ENCODE measurements around the gene MECR. TPM values are rescaled to one million over a fixed set of nuclear protein-coding genes. Genes with fewer than 3 reads are reported as not detected.

MECR gene
- total and polyA plus RNA-seq, 8 donors, result 8.9 to 47.8 (median 17.8) TPM

- TF ChIP-seq POLR2A (IDR thresholded peaks at IDR 0.05) (no peak), POLR2AphosphoS5 (IDR thresholded peaks at IDR 0.05) (no peak)
- H3K27me3 ChIP-seq, result no peaks in the 10 kb centered on the region
- DNase-seq, result no peak
- H3K4me3 ChIP-seq, result no peak overlapping the region
- no peaks in the 10 kb centered on the region for H3K9me3 ChIP-seq
- intact Hi-C loops (cut with DNase I; ENCODE audit: low total_unique reads), result no loop called here
- H3K36me3 ChIP-seq, result peaks cover 13 to 37% (median 31%) of the 10 kb centered on the region in 4 donors
- peaks cover 18 to 77% (median 48%) of the 10 kb centered on the region in 4 donors for H3K4me1 ChIP-seq
- WGBS, 5 donors, result 23 to 42% (median 36%) methylated on average over 3 of the region's 3 CpGs
- H3K27ac ChIP-seq, result no peak overlapping the region
These were observed 59.6 kb downstream of the MECR start for GRCh38 chr1:29171089-29171488.

DNA sequence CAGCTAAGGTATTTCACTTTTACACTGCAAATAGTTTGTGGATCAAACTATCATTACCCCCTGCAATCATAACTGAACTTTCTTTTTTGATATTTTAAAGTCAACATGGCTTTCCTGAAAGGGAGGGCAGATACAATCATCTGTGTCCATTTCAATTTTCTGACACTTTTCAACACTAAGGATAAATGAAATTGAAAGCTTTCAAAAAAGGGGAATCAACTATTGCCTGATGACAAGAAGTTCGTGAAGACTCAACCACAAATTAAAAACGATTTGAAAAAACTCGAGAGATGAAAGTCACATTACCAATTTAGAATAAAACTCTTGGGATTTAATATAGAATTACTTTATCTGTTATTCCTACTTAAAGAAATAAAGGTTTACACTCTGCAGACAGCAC is 60.8 kb downstream of the MECR start:
- WGBS, 5 donors, result 66 to 78% (median 71%) methylated on average over 3 of the region's 3 CpGs
- Histone ChIP-seq H3K4me1 (peaks cover 14 to 80% (median 47%) of the 10 kb centered on the region in 4 donors), H3K27me3 (no peaks in the 10 kb centered on the region), H3K4me3 (no peak overlapping the region), H3K36me3 (peaks cover 23 to 48% (median 42%) of the 10 kb centered on the region in 4 donors), H3K9me3 (no peaks in the 10 kb centered on the region), H3K27ac (no peak overlapping the region)
- intact Hi-C loops (cut with DNase I; ENCODE audit: low total_unique reads), result no loop called here
- DNase-seq, result no peak
- TF ChIP-seq POLR2AphosphoS5 (IDR thresholded peaks at IDR 0.05) (no peak), POLR2A (IDR thresholded peaks at IDR 0.05) (no peak), EP300 (IDR thresholded peaks at IDR 0.05) (no peak)
- TF ChIP-seq, protein P1, sequence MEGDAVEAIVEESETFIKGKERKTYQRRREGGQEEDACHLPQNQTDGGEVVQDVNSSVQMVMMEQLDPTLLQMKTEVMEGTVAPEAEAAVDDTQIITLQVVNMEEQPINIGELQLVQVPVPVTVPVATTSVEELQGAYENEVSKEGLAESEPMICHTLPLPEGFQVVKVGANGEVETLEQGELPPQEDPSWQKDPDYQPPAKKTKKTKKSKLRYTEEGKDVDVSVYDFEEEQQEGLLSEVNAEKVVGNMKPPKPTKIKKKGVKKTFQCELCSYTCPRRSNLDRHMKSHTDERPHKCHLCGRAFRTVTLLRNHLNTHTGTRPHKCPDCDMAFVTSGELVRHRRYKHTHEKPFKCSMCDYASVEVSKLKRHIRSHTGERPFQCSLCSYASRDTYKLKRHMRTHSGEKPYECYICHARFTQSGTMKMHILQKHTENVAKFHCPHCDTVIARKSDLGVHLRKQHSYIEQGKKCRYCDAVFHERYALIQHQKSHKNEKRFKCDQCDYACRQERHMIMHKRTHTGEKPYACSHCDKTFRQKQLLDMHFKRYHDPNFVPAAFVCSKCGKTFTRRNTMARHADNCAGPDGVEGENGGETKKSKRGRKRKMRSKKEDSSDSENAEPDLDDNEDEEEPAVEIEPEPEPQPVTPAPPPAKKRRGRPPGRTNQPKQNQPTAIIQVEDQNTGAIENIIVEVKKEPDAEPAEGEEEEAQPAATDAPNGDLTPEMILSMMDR (IDR thresholded peaks at IDR 0.05), result no peak

DNA sequence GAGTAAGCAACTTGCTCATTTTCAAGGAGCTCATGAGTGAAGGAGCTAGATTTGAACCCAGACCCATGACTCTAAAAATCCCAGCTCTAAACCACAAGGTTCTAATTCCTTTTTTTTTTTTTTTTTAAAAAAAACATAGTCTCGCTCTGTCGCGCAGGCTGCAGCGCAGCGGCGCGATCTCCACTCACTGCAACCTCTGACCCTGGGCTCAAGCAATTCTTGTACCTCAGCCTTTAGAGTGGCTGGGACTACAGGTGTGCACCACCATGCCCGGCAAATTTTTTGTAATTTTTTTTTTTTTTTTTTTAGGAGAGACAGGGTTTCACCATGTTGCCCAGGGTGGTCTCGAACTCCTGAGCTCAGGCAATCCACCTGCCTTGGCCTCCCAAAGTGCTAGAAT is 62.8 kb downstream of the MECR start:
- Histone ChIP-seq H3K4me1 (peaks cover 20 to 82% (median 48%) of the 10 kb centered on the region in 4 donors), H3K27ac (no peak overlapping the region), H3K4me3 (no peak overlapping the region), H3K27me3 (no peaks in the 10 kb centered on the region), H3K36me3 (peaks cover 30 to 61% (median 52%) of the 10 kb centered on the region in 4 donors), H3K9me3 (no peaks in the 10 kb centered on the region)
- TF ChIP-seq EP300 (IDR thresholded peaks at IDR 0.05) (no peak), POLR2AphosphoS5 (IDR thresholded peaks at IDR 0.05) (no peak), POLR2A (IDR thresholded peaks at IDR 0.05) (no peak)
- TF ChIP-seq, protein P1 (IDR thresholded peaks at IDR 0.05), result no peak
- no peak for DNase-seq
- intact Hi-C loops (cut with DNase I; ENCODE audit: low total_unique reads), result no loop called here
- 97 to 100% (median 99%) methylated on average over 9 of the region's 9 CpGs for WGBS, 5 donors

- Histone ChIP-seq H3K4me3 (no peak overlapping the region), H3K36me3 (peaks cover 31 to 62% (median 52%) of the 10 kb centered on the region in 4 donors), H3K4me1 (peaks cover 24 to 84% (median 50%) of the 10 kb centered on the region in 4 donors), H3K27ac (no peak overlapping the region), H3K27me3 (no peaks in the 10 kb centered on the region), H3K9me3 (no peaks in the 10 kb centered on the region)
- 58 to 79% (median 71%) methylated on average over 9 of the region's 9 CpGs for WGBS, 5 donors
- TF ChIP-seq POLR2AphosphoS5 (IDR thresholded peaks at IDR 0.05) (no peak), POLR2A (IDR thresholded peaks at IDR 0.05) (no peak), EP300 (IDR thresholded peaks at IDR 0.05) (no peak)
- TF ChIP-seq, protein P1 (IDR thresholded peaks at IDR 0.05), result no peak
- intact Hi-C loops (cut with DNase I; ENCODE audit: low total_unique reads), result no loop called here
- DNase-seq, result peak in 1 of 2 donors; percentile 28
These were observed 64.3 kb downstream of the MECR start for GRCh38 chr1:29166291-29166878.

DNA sequence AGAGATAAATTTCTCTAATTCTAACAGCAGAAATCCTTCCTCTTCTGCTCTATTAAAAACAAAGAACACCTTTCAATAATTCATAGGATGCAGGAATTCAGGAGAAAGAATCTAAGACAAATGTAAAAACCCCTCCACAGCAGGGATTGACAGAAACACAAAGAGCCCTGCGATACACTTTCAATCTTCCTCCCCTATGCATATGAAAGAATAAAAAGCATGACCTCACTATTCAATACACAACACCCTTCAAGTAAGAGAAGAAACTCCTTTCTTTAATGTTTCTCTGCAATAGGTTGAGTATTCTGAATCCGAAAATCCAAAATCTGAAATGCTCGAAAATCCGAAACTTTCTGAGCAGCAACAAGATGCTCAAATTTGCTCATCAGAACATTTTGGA is 66.1 kb downstream of the MECR start:
- intact Hi-C loops (cut with DNase I; ENCODE audit: low total_unique reads), result no loop called here
- Histone ChIP-seq H3K4me1 (peaks cover 13 to 84% (median 44%) of the 10 kb centered on the region in 4 donors), H3K36me3 (peaks cover 34 to 71% (median 62%) of the 10 kb centered on the region in 4 donors), H3K27ac (no peak overlapping the region), H3K4me3 (no peak overlapping the region), H3K9me3 (no peaks in the 10 kb centered on the region), H3K27me3 (no peaks in the 10 kb centered on the region)
- 77 to 93% (median 88%) methylated on average over 4 of the region's 4 CpGs for WGBS, 5 donors
- TF ChIP-seq EP300 (IDR thresholded peaks at IDR 0.05) (no peak), POLR2A (IDR thresholded peaks at IDR 0.05) (no peak), POLR2AphosphoS5 (IDR thresholded peaks at IDR 0.05) (no peak)
- TF ChIP-seq, protein P1 (IDR thresholded peaks at IDR 0.05), result no peak
- DNase-seq, result no peak
